Keratinocyte (primary cell): ENCODE results near the gene METTL24. TPM values are rescaled to one million over a fixed set of nuclear protein-coding genes. Genes with fewer than 3 reads are reported as not detected.

Source experiments
- DNase-seq: peaks from one replicate; pipeline ENCODE4 v3.0.0-alpha.2; 2011; ENCODE audit warnings: low read depth, missing footprints, low spot score
- FAIRE-seq: peaks from 2 replicates; lab custom pipeline; 2011; peaks lifted over from hg19 to GRCh38; lab: Jason Lieb, UNC
- H2AFZ ChIP-seq: 2 replicates; pipeline ENCODE4 v1.6.0; 2012; ENCODE audit warnings: low read length, control low read depth, inconsistent platforms; ENCODE audit not compliant: control insufficient read depth
- H3K27ac ChIP-seq: 2 replicates; pipeline ENCODE4 v1.5.1; 2011; ENCODE audit warnings: low read length; ENCODE audit not compliant: control insufficient read depth, insufficient read depth
- H3K27me3 ChIP-seq: 3 replicates; pipeline ENCODE4 v1.6.0; 2011; ENCODE audit warnings: low read length; ENCODE audit not compliant: control insufficient read depth, insufficient read depth; ENCODE audit errors: extremely low read depth
- H3K36me3 ChIP-seq, 2 experiments: 2 replicates in 1 of 2; 3 replicates in 1 of 2; pipeline ENCODE4 v1.5.1; 2011; ENCODE audit warnings: low read length in 2 of 2, mild to moderate bottlenecking in 1 of 2; ENCODE audit not compliant: control insufficient read depth in 2 of 2, insufficient read depth in 2 of 2; ENCODE audit errors: extremely low read depth in 1 of 2
- H3K4me1 ChIP-seq: 3 replicates; pipeline ENCODE4 v1.5.1; 2011; ENCODE audit warnings: low read length; ENCODE audit not compliant: control insufficient read depth, insufficient read depth; ENCODE audit errors: extremely low read depth
- H3K4me2 ChIP-seq: 3 replicates; pipeline ENCODE4 v1.6.0; 2011; ENCODE audit warnings: low read depth, low read length; ENCODE audit not compliant: control insufficient read depth, insufficient read depth; ENCODE audit errors: extremely low read depth
- H3K4me3 ChIP-seq, 3 experiments: fragments of 200-600 bp in 1 of 3; sonication (generic) in 1 of 3; 2 replicates in 2 of 3; 3 replicates in 1 of 3; pipeline ENCODE4 v1.5.1; 2011 to 2016; ENCODE audit warnings: low read length in 3 of 3, mild to moderate bottlenecking in 3 of 3, control low read depth in 2 of 3, inconsistent platforms in 1 of 3, low read depth in 1 of 3, mixed read lengths in 1 of 3, mixed run types in 1 of 3, moderate library complexity in 1 of 3; ENCODE audit not compliant: control insufficient read depth in 2 of 3, insufficient read depth in 2 of 3; ENCODE audit errors: extremely low read depth in 1 of 3
- H3K79me2 ChIP-seq: 2 replicates; pipeline ENCODE4 v1.6.0; 2012; ENCODE audit warnings: low read length; ENCODE audit not compliant: control insufficient read depth, insufficient read depth
- H3K9ac ChIP-seq: 3 replicates; pipeline ENCODE4 v1.6.0; 2011; ENCODE audit warnings: low read length; ENCODE audit not compliant: control insufficient read depth, insufficient read depth; ENCODE audit errors: extremely low read depth
- H3K9me1 ChIP-seq: 3 replicates; pipeline ENCODE4 v1.6.0; 2011; ENCODE audit warnings: low read length; ENCODE audit not compliant: control insufficient read depth, insufficient read depth; ENCODE audit errors: extremely low read depth
- H3K9me3 ChIP-seq: 2 replicates; pipeline ENCODE4 v1.5.1; 2012; ENCODE audit warnings: low read depth, low read length; ENCODE audit not compliant: control insufficient read depth
- H4K20me1 ChIP-seq: 3 replicates; pipeline ENCODE4 v1.6.0; 2011; ENCODE audit warnings: low read length; ENCODE audit not compliant: control insufficient read depth, insufficient read depth; ENCODE audit errors: extremely low read depth
- EZH2 ChIP-seq: IDR thresholded peaks from one replicate; pipeline ENCODE4 v1.6.1; 2012; ENCODE audit warnings: inconsistent platforms, mild to moderate bottlenecking, low read length, moderate library complexity
- dilution Hi-C: fragments of 300-500 bp; cut with MboI; formaldehyde crosslinking; loops from one replicate; pipeline ENCODE4 v1.7.0; 2020; ENCODE audit warnings: low sequenced_read_pairs; ENCODE audit not compliant: extremely low pct_ligation_motif_present
- polyA plus RNA-seq, 5 experiments: library from polyadenylated mRNA; depleted of rRNA in 3 of 5; stranded (reverse) in 3 of 5; stranded (forward) in 1 of 5; unstranded in 1 of 5; fragments of >200 nt; gene quantifications; 1 replicate in 1 of 5; 2 replicates in 3 of 5; 3 replicates in 1 of 5; pipeline versions ENCODE4 v1.2.1 to v1.2.3, GENCODE V29; 2011 to 2012; ENCODE audit warnings: missing spikeins in 2 of 5, low read depth in 1 of 5, low replicate concordance in 1 of 5
- TF ChIP-seq, protein P1 (sequence below), 3 experiments: IDR thresholded peaks in 1 of 3; conservative IDR thresholded peaks in 1 of 3; optimal IDR thresholded peaks in 1 of 3; 2 replicates in 2 of 3; 3 replicates in 1 of 3; pipeline versions ENCODE3 to v1.5.1; 2011; ENCODE audit warnings: low read length in 3 of 3, mild to moderate bottlenecking in 3 of 3, moderate library complexity in 2 of 3, control low read depth in 1 of 3, inconsistent platforms in 1 of 3; ENCODE audit not compliant: insufficient read depth in 2 of 3; ENCODE audit errors: extremely low read depth in 1 of 3

Gene METTL24
- polyA plus RNA-seq, 1 donor (not counting 4 experiments of a cell fraction or from before 2014, with no cell fraction given): not detected

DNA sequence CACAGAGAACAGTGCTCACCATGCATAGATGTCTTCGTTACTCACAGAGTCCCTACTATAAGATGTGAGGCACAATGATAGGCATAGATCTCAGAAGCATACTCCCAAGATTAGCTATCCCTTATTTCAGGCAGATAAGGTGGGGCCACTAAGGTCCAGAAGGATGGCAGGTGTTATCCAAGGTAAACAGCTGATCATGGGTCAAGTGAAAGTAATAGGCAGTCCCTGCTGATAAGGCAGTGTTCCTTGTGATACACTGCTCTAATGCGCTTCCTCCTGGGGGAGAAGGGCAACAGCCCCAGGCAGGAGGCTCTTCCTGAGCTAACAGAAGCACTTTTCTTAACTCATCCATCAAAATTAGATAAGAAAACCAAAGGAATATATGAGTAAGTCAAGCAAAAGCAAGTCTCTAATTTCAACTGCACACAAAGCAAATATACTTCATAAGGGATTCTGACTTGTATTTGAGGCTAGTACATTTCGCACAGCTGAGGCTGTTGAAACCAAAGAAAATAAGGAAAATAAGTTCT, 42.2 kb downstream of the METTL24 start:
- Histone ChIP-seq H3K9ac (no peak overlapping the region), H3K27me3 (no peaks in the 10 kb centered on the region), H3K4me2 (no peak overlapping the region), H4K20me1 (no peaks in the 10 kb centered on the region), H3K79me2 (no peaks in the 10 kb centered on the region), H3K9me1 (no peaks in the 10 kb centered on the region), H2AFZ (no peak overlapping the region), H3K27ac (no peak overlapping the region), H3K9me3 (no peaks in the 10 kb centered on the region), H3K4me1 (no peaks in the 10 kb centered on the region), H3K36me3 (no peaks in the 10 kb centered on the region), H3K4me3 (no peak overlapping the region)
- DNase-seq: no peak
- TF ChIP-seq EZH2: no peak
- TF ChIP-seq, protein P1, sequence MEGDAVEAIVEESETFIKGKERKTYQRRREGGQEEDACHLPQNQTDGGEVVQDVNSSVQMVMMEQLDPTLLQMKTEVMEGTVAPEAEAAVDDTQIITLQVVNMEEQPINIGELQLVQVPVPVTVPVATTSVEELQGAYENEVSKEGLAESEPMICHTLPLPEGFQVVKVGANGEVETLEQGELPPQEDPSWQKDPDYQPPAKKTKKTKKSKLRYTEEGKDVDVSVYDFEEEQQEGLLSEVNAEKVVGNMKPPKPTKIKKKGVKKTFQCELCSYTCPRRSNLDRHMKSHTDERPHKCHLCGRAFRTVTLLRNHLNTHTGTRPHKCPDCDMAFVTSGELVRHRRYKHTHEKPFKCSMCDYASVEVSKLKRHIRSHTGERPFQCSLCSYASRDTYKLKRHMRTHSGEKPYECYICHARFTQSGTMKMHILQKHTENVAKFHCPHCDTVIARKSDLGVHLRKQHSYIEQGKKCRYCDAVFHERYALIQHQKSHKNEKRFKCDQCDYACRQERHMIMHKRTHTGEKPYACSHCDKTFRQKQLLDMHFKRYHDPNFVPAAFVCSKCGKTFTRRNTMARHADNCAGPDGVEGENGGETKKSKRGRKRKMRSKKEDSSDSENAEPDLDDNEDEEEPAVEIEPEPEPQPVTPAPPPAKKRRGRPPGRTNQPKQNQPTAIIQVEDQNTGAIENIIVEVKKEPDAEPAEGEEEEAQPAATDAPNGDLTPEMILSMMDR (optimal IDR thresholded peaks at IDR 0.05 in 1 of 3, IDR thresholded peaks at IDR 0.05 in 1 of 3, conservative IDR thresholded peaks at IDR 0.05 in 1 of 3; ENCODE audit: extremely low read depth in 1 of 3, insufficient read depth in 2 of 3, low read length in 3 of 3): no peak
- FAIRE-seq: no peak
- dilution Hi-C loops: no loop called here

DNA sequence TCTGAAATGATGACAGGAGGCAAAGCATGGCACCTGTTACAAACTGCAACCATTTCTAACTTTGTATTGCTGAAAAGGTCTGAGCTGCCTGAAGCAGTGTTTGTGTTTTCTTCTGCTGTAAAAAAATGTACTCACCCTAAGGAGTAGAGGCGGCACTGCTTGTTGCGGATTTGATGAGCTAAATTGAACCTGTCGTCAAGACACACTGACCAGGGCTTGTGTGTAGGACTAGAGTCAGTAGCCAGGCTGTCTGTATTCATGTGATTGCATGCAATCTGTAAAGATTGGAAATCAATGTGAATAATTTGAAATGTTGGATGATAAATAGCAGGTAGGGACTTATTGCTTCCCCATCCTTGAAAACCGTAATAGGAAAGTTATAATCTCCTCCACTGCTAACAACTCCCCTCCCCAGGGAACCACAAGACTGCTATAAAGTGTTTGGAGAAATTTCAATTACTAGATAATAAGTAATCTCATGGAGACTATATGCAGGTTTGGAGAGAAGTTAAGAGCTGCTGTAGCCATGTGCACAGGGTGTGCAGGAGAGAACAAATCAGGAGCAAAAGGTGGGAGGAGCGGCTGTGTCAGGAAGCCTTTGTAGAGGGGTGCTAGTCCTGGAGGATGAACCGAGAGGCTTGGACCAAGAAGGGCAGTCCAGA, 42.8 kb downstream of the METTL24 start:
- no peaks in the 10 kb centered on the region for H3K27me3 ChIP-seq
- no peak for DNase-seq
- no peaks in the 10 kb centered on the region for H3K79me2 ChIP-seq
- no peaks in the 10 kb centered on the region for H3K9me3 ChIP-seq
- H3K9ac ChIP-seq: no peak overlapping the region
- no peak for TF ChIP-seq EZH2
- TF ChIP-seq, protein P1 (optimal IDR thresholded peaks at IDR 0.05 in 1 of 3, IDR thresholded peaks at IDR 0.05 in 1 of 3, conservative IDR thresholded peaks at IDR 0.05 in 1 of 3; ENCODE audit: extremely low read depth in 1 of 3, insufficient read depth in 2 of 3, low read length in 3 of 3): no peak
- no peak overlapping the region for H3K4me2 ChIP-seq
- no peak overlapping the region for H3K4me3 ChIP-seq
- H3K36me3 ChIP-seq: no peaks in the 10 kb centered on the region
- H3K9me1 ChIP-seq: no peaks in the 10 kb centered on the region
- H4K20me1 ChIP-seq: no peaks in the 10 kb centered on the region
- no peak for FAIRE-seq
- no peaks in the 10 kb centered on the region for H3K4me1 ChIP-seq
- H3K27ac ChIP-seq: no peak overlapping the region
- H2AFZ ChIP-seq: no peak overlapping the region
- dilution Hi-C loops: no loop called here
